IPS-18c (cell line): ENCODE data around the gene TJAP1.
"Not testable (repeated sequence)": the region's sequence is repeated elsewhere in the genome, so short reads cannot be mapped to it uniquely, and the experiment has no call there.

ENCODE experiments used
- H3K4me3 ChIP-seq: 2 replicates; pipeline ENCODE4 v1.7.0; 2013; ENCODE audit warnings: low read depth, mild to moderate bottlenecking, low read length, moderate library complexity; ENCODE audit not compliant: insufficient read depth
- H3K9me3 ChIP-seq: one replicate; pipeline ENCODE4 v1.6.1; 2013; ENCODE audit warnings: mild to moderate bottlenecking, low read length, moderate library complexity; ENCODE audit not compliant: control insufficient read depth, insufficient read depth

Gene TJAP1

DNA sequence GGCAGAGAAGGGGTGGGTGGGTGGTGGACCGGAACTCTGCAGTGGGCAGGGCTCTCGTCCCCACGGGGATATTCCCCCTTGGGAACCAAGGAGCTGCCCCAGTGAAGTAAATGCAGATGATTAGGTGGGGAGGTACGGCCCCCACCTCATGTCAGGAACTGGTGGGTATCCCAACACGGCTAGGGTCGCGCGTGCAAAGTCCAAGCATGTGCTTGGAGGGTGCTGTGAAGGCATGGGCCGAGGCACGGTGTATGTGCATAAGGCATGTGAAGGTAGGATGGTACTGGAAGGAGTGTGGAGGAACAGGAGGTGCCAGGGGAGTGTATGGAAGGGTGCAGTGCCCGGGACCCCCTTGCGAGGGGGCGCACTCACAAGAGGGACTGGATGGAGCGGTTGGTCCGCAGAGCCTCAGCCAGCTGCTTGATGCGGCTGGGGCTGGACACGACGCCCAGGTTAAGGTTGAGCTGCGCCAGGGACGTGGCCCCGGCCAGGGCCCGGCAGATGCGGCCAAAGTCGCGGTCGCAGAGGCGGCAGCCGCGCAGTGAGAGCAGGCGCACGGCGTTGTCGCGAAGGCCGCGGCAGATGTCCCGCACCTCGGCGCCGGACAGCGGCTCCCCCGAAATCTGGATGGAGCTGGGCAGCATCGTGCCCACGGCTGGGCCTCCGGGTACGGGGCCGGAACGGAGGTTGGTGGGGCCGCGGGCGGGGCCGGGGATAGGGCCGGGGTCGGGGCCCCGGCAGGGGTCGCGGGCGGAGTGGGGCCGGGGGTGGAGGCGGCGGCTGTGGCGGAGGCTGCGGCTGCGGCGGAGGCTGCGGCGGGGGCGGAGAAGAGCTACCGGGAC lies 32.0 kb downstream of the TJAP1 start:
- Histone ChIP-seq H3K4me3 (peak overlapping the region; percentile 71), H3K9me3 (no peaks in the 10 kb centered on the region)

DNA sequence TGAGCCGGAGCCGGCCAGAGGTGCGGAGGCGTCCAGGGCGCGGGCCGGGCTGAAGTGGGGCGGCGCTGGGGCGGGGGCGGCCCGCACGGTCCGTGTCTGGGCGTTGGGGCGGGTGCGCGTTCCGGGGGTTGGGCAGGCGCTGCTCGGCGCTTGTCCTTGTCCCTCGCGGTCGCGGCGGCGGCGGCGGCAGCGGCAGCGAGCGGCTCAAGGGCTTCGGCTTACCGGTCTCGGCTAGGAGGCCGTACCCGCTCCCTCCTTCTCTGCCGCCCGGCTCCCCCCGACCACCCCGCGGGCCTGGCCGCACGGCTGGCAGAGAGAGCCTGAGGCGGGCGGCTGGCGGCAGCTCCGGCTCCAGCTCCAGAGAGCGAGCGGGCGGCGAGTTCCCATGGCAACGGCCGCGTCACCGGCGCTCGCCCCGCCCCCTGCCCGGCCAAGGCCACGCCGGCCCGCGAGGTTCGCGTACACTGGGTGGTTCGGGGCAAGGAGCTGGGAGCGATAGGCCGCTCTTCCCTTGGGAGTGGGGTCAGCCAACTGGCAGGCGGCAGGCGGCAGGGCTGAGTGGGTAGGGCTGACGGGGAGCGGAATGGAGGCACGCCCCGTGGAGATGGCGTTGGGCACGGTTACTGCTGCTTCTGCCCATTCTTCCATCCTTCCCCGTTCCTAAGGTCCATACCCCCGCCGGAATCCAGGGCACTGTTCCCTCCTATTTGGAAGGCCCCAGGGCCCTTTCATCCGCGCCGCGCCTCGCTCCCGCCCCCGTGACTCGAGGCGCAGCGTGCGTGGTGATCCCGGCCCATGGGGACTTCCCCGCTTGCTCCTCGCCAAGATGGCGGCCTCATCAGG lies 32.8 kb downstream of the TJAP1 start, which contains the start of gene LRRC73:
Gene LRRC73 (minus strand): TSS at position 363 of the 843 bp plus-strand sequence. CDS start 561 bp downstream, outside the sequence.
- Histone ChIP-seq H3K9me3 (no peaks in the 10 kb centered on the region), H3K4me3 (peak within 1 kb of the TSS; percentile 71)

DNA sequence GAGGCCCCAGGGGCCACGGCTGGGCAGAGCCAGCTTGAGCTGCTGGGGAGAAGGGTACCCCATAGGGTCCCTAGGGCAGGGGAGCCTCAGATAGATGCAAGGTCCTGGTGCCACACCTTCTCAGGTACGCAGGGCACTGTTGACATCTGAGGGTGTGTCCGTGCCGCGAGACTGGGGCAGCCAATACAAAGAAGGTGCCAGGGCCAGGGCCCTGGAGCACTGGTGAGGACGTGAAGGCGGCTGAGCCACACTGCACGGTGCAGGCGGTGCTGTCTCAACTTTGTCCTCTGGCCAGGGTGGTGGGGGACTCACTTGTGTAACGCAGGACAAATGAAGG lies 33.4 kb downstream of the TJAP1 start:
- Histone ChIP-seq H3K9me3 (no peaks in the 10 kb centered on the region), H3K4me3 (peak overlapping the region; percentile 71)

DNA sequence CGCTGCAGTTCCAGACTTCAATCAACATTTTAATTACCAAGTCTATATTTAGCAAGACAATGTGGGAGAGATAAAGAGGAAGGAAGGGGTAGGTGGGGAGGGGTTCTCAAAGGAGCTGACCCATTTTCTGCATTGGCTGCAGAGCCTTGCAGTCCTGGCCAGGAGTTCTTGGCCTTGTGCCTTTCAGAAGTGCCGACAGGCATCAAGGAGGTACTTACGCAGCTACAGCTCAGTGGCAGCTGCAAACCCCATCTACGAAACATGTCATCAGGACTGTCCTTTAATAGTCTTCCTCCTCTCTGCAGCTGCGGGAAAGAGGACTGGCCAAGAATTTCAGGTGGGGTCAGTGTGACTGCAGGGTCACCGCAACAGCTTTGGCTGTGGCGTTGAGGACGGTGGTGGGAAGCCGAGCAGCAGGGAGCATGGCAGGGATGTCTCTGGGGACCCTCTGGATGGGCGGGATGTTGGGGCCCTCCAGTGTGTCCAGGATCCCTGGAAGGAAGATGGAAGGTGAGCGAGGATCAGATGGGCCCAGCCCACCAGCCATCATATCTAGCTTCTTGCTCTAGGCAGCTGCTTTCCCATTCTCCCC lies 34.5 kb downstream of the TJAP1 start:
- Histone ChIP-seq H3K4me3 (no peak overlapping the region), H3K9me3 (no peaks in the 10 kb centered on the region)

DNA sequence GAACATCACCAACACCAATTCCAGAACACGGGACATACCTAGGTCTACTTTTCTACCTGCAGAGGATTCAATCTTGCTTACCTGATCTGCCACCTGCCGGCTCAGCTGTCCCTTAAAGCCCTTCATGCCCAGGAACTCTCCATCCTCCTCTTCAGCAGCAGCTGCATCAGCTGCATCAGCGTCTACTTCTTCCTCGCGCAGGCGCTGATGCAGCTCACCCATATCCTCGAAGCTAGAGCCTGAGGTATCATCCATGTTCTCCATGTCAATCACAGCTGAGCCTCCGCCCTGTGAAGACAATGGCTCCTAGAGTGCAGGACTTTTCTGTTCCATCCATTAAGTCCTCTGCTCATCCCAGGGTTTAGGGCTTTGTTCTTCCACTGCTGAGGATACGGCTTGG lies 38.4 kb downstream of the TJAP1 start:
- Histone ChIP-seq H3K9me3 (no peaks in the 10 kb centered on the region), H3K4me3 (peak overlapping the region; percentile 93)

DNA sequence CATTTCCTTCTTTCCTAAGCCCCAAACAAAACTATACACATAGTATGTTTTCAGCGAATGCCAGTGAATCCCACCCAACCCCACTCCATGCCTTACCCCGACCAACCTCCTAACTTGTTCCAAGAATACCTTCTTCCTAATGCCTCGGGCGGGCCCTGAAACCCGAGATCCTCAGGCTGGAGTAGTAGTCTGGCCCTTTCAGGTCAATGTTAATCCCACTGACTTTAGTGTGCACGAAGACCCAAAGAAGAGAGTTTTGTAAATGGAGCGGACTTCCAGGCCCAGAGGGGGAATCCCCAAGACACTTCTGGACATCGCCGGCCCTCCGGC lies 39.0 kb downstream of the TJAP1 start:
- H3K4me3 ChIP-seq, result peak overlapping the region; percentile 93
- H3K9me3 ChIP-seq, result no peaks in the 10 kb centered on the region

DNA sequence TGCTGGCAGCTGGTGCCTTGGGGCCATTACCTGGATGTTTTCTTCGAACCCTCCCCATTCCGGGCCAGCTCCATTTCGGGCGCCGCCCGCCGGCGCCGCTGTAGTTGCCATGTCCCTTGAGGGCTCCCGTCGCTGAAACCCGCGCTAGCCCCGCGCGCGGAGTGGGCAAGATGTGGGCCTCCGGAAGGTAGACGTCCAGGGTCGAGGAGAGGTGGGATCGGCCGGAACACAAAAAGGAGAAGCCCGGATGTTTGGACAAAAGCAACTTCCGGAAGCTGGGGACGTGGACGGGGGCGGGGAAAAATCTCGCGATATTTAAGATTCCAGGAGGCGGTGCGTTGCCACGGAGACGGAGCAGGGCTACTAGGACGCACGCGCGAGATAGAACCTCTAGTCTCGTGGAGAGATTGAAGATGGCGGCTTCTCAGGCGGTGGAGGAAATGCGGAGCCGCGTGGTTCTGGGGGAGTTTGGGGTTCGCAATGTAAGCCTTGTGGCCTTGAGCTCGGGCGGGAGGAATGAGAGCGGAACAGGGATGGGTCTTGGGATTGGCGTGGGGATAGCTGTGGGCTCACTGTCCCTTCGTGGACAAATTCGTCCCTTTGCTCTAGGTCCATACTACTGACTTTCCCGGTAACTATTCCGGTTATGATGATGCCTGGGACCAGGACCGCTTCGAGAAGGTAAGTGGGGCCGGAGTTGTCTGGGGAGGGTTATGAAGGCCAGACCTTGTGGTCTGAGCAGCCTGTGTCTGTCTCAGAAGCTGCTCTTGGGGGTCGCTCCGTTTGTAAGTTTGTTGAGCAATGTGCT lies 39.5 kb downstream of the TJAP1 start, which contains the start of the genes POLR1C and YIPF3:
Gene POLR1C (plus strand): TSS at position 393 of the 808 bp plus-strand sequence. CDS start 21 bp downstream, at position 414.
Gene YIPF3 (minus strand): TSS at position 230 of the 808 bp plus-strand sequence. CDS start 119 bp downstream, at position 111.
- Histone ChIP-seq H3K4me3 (peak within 1 kb of the TSS; percentile 93), H3K9me3 (no peaks in the 10 kb centered on the region)

DNA sequence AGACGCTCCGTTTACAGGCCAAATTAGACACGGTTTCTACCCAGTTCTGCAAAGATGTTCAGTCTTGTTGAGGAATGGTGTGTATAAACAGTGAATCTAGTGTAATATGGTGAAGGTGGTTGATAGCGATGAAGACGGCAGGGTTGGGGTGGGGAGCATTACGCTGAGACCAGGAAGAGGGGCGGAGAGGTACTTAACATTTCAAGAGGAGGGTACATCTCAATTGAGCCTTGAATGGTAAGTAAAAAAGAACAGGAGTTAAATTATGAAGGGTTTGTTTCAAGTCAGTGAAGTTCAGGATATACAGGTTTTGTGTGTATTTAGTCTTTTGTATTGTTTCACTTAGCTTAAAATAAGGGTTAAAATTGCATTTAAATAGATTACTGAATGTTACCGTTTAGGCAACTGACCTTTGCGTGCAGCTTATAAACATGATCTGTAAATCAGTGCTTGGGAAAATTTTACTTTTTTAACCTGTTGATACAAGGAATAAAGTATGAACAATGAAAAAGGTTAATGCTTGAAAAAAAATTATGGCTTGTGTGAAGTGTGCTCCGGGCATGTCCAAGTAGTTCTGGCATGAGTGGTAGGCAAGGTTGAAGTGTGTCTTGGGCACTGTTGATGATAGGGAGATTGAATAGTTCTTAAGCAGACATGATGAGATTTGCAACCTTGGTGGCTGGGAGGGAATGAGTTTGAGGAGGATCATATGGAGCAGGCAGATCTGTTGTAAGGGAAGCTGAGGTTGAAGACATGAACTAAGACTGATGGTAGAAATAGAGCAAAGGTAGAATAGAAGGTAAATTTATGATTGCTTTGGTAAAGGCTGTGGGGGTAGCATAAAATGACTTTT lies 40.4 kb downstream of the TJAP1 start:
- Histone ChIP-seq H3K4me3 (peak overlapping the region; percentile 93), H3K9me3 (no peaks in the 10 kb centered on the region)

DNA sequence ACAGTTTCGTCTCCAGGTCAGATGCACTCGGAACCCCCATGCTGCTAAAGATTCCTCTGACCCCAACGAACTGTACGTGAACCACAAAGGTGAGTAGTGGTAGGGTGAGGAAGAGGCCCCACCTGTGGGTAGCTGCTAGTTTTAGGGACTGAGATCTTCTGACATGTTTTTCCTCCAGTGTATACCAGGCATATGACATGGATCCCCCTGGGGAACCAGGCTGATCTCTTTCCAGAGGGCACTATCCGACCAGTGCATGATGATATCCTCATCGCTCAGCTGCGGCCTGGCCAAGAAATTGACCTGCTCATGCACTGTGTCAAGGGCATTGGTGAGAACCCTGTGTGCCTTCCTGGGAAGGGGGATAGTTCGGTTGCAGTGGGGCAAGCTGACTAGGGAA lies 42.7 kb downstream of the TJAP1 start:
- Histone ChIP-seq H3K4me3 (no peak overlapping the region), H3K9me3 (no peaks in the 10 kb centered on the region)

DNA sequence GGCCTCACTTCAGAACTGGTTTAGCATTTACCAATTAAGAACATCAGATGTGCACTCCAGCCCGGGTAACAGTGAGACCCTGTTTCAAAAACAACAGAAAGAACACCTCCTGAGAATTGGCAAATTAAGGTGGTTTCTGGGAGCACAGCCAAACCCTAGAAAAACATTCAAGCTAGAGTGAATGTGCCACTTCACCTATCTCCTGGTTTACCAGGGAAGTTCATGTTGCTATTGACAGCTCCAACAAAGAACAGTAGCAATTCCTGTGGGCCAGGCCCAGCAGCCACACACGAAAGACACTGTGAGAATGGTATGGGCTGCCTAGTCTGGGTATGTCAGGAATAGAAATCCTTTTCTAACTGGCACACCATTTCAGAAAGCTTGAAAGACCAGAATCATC lies 44.5 kb downstream of the TJAP1 start:
- Histone ChIP-seq H3K4me3 (no peak overlapping the region), H3K9me3 (no peaks in the 10 kb centered on the region)

DNA sequence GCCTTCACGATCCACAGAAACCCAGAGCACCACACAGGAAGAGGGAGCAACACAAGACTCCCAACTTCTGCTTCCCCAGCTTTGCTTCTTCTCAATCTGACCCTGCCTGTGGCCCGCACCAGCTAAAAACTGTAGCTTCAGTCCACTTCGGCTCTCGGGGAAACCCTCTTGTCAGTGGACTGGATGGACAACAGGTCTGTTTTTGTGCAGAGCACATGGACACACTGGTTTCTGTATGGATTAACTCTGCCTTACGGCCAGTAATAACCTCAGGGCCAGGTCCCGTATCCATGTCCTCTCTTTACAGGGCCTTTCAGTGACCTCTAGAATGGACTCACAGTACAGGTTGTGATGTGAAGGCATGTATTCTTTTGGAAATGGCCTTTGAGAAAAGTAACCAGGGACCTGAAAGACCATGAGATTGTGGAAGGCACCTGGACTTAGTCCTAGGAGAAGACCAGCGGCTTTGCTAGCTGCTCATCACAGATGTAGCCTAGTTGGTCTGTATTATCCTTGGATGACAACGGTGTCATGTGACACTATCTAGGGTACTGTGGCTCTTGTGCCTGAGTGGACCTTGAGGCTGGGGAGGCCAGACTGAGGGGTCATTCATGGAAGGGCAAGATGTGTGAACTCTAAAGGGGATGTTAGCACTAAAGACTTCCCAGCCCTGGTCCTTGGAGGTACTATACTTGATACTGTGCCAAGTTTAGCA lies 45.3 kb downstream of the TJAP1 start:
- Histone ChIP-seq H3K9me3 (no peaks in the 10 kb centered on the region), H3K4me3 (no peak overlapping the region)

DNA sequence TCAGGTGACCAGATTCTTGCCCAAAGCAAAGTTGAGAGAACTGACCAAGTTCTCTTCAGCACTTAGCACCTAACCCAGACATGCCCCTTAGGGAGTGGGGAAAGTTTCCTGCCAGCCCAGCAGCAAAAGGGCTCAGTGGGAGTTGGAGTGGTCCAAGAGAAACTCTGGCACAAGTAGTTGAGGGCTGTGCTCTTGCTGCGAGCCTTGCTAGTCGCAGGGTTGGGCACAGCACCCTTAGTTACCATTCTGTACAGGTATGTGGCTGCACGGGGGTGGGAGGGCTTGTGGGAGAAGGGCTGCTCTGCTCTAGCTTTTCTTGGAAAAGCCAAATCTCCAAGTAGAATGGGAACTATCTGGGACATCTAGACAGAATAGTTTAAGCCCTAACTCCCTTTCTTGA lies 45.9 kb downstream of the TJAP1 start:
- H3K4me3 ChIP-seq, result no peak overlapping the region
- no peaks in the 10 kb centered on the region for H3K9me3 ChIP-seq

DNA sequence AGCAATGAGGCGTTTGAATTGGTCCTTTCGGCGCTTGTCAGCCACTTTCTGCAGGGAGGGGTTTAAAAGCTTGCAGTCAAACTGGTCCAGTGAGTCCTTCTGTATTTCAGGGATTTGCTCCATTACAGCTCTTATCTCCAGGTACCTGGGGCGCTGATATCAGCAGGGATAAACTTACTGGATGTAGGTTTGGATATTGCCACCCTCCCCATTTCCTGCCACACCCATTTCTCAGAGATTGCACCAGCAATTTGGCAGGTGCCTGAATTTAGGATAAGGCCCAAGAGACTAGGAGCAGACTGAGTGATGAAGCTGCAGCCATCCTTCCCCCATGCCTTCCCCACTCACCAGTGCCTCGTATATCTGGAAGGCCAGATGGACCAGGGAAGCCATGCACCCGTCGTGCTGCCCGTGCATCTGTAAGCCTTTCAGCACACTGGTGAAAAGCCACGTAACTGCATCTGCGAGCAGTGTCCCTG lies 47.2 kb downstream of the TJAP1 start:
- H3K4me3 ChIP-seq, result no peak overlapping the region

DNA sequence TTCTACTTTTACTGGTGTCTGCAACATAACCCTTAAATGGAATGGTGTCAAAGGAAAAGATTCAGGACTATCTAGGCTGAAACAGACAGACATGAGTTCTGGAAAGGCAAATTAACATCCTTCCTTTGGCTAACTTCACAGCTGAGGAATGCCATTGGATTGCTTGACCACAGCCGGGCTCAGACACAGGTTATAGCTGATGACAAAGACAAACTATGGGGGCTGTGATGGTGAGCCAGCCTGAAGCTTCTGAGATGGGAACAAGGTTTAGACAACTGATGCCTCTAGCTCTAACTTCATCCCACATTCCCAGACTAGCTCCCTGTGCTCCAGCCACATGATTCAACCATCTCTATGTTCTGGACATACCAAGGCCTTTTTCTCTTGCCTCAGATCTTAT lies 54.8 kb downstream of the TJAP1 start:
- Histone ChIP-seq H3K4me3 (no peak overlapping the region), H3K9me3 (no peaks in the 10 kb centered on the region)

More for the DNA sequence above, 47.2 kb downstream of the TJAP1 start:
- no peaks in the 10 kb centered on the region for H3K9me3 ChIP-seq

DNA sequence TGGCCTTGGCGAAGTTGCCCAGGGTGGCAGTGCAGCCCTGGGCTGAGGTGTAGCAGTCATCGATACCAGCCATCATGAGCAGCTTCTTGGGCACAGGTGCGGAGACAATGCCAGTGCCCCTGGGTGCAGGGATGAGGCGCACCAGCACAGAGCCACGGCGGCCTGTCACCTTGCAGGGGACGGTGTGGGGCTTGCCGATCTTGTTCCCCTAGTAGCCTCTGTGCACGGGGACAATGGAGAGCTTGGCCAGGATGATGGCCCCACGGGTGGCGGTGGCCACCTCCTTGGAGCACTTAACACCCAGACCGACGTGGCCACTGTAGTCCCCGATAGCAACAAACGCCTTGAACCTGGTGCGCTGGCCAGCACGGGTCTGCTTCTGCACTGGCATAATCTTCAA lies 61.6 kb downstream of the TJAP1 start:
- not testable (repeated sequence) for H3K9me3 ChIP-seq, H3K4me3 ChIP-seq

DNA sequence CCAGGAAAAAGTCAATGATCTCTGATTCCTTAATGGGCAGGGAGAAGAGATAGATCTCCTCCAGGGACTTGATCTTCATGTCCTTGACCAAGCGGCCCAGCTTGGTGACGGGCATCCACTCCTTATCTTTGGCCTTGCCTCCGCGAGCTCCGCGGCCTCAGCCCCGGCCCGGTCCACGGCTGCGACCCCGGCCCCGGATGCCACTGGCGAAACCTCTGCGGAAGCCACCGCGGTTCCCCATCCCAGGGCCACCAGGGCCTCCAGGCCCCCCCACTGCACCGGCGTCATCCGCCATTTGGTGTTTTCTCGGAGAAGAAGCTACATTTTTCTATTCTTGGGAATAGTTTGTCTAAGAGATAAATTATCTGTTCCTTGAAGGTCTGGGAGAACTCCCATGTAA lies 62.0 kb downstream of the TJAP1 start:
- H3K9me3 ChIP-seq, H3K4me3 ChIP-seq: not testable (repeated sequence)
